Thyroid gland (tissue), 4 donors: Measurements from ENCODE around the gene CBR3.

ENCODE experiments used
- POLR2A ChIP-seq, 2 donors: fragments of 450-650 bp; IDR thresholded peaks; one replicate each; pipeline ENCODE4 v1.6.1; 2017; ENCODE audit warnings: antibody characterized with exemption in 2 of 2, mild to moderate bottlenecking in 2 of 2, moderate library complexity in 1 of 2
- TF ChIP-seq, protein P1 (sequence below), 6 experiments: fragments of 200-600 bp in 3 of 6; fragments of 450-650 bp in 3 of 6; sonication (generic) in 3 of 6; IDR thresholded peaks; one replicate each; pipeline ENCODE4 v1.5.1; 2016 to 2019; ENCODE audit warnings: antibody characterized with exemption in 6 of 6, mild to moderate bottlenecking in 2 of 6, inconsistent platforms in 1 of 6, moderate library complexity in 1 of 6

DNA sequence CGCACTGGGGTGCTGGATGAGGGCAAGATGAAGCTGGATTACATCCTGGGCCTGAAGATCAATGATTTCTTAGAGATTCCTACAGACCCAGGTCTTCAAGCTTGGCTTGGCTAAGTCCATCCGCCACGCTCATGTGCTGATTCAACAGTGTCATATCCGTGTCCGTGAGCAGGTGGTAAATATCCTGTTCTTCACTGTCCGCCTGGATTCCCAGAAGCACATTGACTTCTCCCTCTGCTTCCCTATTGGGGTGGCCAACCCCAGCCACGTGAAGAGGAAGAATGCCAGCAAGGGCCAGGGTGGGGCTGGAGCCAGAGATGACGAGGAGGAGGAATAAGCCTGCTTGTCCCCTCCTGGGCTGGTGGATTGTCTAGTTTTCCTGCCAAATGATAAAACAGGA is 2.2 kb upstream of the CBR3 start:
- no peak for TF ChIP-seq POLR2A (IDR thresholded peaks at IDR 0.05)
- TF ChIP-seq, protein P1, sequence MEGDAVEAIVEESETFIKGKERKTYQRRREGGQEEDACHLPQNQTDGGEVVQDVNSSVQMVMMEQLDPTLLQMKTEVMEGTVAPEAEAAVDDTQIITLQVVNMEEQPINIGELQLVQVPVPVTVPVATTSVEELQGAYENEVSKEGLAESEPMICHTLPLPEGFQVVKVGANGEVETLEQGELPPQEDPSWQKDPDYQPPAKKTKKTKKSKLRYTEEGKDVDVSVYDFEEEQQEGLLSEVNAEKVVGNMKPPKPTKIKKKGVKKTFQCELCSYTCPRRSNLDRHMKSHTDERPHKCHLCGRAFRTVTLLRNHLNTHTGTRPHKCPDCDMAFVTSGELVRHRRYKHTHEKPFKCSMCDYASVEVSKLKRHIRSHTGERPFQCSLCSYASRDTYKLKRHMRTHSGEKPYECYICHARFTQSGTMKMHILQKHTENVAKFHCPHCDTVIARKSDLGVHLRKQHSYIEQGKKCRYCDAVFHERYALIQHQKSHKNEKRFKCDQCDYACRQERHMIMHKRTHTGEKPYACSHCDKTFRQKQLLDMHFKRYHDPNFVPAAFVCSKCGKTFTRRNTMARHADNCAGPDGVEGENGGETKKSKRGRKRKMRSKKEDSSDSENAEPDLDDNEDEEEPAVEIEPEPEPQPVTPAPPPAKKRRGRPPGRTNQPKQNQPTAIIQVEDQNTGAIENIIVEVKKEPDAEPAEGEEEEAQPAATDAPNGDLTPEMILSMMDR (IDR thresholded peaks at IDR 0.05) = no peak
